HG02938 (cell line): Measurements from ENCODE around the gene DNAJB2.

Experiments used
- ATAC-seq: cut with Tn5 transposase; IDR thresholded peaks from one replicate; pipeline ENCODE4 v1.9.1; 2021; ENCODE audit warnings: mild to moderate bottlenecking, moderate library complexity; ENCODE audit not compliant: unreplicated experiment

The DNAJB2 gene

DNA sequence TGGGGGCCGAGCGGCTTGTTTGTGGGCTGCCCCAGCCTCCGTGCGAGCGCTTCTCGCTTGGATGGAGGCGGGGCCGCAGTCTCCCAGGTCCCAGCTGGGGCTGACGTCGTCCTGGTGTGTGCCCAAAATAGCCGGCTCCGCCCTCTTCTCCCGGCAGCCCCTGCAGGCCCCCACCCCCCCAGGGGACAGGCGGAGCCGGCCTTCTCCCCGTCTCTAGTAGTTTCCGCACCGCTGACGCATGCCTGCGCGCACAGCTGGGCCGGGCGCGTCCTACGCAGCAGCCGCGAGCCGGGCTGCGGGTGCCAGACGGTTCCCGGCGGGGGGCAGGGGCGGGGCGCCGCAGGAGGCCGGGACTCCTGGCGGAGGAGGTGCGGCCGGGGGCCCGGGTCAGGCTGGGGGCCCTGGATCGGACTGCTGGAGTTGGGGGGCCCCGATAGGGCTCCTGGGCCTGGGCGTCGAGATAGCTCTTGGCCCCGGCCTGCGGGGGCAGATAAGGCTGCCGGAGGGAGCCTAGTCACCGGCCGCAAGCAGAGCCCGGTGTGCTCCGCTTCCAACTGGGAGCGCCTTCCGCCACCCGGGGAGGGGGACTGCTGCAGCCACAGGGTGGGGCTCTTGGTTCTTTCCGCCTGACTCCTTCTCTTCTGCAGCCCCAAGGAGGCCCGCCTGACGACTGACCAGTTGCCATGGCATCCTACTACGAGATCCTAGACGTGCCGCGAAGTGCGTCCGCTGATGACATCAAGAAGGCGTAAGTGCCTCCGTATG lies at the start of gene DNAJB2:
TSS of gene DNAJB2 (plus strand) at position 216 of the 765 bp plus-strand sequence. CDS start at position 684, 468 bp downstream.
- peak; percentile 83 for ATAC-seq

DNA sequence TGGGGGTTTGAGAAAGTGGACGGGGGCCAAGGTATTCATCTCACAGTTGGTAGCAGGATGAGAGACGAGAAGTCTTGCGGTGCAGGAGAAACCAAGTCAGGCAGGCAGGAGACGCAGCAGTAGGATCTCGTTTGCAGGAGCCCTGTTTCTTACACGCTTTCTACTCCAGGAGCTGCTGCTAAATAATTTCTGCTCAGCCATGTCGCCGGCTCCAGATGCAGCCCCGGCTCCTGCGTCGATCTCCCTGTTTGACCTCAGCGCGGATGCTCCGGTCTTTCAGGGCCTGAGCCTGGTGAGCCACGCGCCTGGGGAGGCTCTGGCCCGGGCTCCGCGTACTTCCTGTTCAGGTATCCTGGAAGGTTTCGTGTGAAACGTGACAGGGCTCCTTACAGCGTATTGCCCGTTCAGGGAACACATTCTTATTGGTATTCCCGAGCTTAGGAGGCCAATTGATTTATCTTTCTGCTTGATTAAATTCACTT lies 49.1 kb upstream of the DNAJB2 start:
- ATAC-seq: peak; percentile 11

DNA sequence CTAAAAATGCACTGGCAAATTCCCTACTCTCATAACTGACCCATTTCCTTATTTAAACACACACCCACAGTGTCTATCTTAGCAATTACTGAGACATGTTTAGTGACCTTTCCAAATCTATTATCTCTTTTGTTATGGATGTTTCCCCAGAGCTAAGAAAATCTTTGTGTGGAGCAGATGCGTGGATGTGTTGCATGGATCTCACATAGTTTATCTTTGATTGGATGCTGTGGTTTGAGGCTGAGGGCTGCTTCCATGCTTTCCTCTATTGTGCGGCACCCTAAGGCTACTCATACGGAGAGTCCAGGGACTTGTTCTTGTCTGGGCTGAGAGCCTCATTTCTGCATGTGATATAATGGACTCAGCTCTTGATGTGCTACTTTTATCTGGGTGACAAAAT lies 44.8 kb upstream of the DNAJB2 start:
- no peak for ATAC-seq

DNA sequence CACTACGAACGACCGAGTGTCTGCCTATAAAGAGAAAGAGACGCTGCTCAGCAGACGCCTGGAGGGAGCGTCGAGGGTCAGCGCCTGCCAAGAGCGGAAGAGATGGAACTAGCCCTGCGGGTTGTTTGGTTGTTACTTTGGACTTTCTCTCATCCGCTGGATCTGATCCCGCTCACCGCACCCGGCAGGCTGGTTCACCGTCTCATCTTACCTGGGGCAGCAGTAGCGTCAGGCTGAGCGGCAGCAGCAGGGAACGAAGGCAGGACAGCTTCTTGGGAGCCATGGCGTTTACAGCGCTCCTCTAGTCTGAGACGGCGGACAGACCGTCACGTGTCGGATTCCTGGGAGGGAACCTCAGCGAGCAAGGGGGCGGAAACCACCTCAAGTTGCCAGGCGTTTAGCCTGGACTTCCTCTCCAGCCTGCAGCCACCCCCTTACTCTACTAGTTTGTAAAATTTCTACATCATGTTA lies 35.8 kb upstream of the DNAJB2 start:
- ATAC-seq: no peak

DNA sequence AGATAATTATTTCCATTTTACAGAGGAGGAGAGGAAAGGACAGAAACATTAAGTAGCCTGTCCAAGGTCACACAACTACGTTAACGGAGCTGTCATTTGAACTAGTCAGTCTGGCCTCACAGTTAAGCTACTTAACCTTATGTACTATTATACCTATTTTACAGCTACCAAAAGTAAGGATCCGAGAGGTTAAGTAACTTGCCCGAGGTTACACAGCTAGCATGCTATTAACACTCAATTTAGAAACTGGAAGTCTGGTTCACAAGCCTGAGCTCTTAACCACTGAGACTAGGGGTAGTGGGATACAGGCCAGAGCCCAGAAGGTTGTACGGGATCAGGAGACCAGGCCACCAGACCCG lies 34.4 kb upstream of the DNAJB2 start:
- ATAC-seq: no peak

DNA sequence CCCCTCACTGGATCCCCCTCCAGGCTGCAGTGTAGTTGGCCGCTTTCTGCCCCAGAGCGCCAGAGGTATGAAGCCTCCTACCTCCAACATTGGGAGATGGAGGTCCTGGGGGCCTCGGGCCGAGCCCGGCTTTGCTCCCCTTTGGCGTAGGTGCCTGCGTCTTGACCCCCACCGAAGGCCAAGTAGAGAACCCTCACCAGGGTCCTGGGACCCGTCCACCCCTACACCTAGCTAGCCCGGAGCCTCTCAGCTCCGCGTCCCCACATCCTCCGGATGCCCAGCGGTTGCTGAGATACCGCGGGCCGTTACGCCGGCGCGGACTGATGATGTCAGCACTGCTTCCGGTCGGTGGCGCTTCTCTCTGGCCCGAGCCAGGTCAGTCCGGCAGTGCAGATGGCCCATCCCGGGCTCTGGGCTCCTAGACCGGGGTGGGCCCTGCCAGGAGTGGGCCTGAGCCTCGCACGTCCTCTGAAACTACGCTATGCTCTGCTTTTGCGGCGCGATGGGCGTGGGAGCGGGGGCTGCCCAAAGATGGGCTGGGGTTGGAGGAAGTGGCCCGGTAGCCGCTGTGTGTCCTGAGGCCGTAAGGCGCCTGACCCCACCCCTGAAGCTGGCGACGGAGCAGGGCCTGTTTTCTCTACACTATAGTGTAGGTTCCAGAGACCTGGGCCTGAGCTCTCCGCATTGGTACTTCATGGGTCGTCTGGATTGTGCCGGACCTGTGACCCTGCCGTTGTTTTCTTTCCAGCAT lies 33.8 kb upstream of the DNAJB2 start, which contains the start of the genes GLB1L and STK16:
TSS of gene GLB1L (minus strand) at position 297 of the 751 bp plus-strand sequence. CDS start 1,871 bp downstream, outside the sequence.
TSS of gene STK16 (plus strand) at position 332 of the 751 bp plus-strand sequence. CDS start 521 bp downstream, outside the sequence.
- peak; percentile 64 for ATAC-seq

DNA sequence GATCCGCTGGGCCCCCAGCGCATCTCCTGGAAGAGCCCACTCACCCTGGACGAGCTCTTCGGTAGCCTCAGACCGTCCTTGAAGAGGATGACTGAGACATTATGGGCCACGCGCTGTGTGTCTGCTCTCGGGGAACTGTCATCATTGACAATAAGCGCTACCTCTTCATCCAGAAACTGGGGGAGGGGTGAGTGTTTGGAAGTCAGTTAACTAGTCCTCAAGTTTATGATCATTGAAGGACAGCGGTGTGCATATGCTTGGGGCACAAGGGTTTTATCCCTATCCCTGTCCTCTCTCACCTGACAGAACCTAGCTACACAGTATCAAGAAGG lies 33.3 kb upstream of the DNAJB2 start:
- no peak for ATAC-seq

DNA sequence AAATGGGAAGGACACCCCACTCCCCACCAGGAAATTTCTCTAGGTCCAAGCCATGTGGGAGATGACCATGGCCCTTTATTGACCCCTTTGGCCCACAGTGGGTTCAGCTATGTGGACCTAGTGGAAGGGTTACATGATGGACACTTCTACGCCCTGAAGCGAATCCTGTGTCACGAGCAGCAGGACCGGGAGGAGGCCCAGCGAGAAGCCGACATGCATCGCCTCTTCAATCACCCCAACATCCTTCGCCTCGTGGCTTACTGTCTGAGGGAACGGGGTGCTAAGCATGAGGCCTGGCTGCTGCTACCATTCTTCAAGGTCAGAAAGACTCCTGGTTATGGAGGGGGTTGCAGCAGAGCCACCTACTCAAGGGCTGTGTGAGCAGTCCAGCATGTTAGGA lies 32.6 kb upstream of the DNAJB2 start:
- ATAC-seq: no peak

DNA sequence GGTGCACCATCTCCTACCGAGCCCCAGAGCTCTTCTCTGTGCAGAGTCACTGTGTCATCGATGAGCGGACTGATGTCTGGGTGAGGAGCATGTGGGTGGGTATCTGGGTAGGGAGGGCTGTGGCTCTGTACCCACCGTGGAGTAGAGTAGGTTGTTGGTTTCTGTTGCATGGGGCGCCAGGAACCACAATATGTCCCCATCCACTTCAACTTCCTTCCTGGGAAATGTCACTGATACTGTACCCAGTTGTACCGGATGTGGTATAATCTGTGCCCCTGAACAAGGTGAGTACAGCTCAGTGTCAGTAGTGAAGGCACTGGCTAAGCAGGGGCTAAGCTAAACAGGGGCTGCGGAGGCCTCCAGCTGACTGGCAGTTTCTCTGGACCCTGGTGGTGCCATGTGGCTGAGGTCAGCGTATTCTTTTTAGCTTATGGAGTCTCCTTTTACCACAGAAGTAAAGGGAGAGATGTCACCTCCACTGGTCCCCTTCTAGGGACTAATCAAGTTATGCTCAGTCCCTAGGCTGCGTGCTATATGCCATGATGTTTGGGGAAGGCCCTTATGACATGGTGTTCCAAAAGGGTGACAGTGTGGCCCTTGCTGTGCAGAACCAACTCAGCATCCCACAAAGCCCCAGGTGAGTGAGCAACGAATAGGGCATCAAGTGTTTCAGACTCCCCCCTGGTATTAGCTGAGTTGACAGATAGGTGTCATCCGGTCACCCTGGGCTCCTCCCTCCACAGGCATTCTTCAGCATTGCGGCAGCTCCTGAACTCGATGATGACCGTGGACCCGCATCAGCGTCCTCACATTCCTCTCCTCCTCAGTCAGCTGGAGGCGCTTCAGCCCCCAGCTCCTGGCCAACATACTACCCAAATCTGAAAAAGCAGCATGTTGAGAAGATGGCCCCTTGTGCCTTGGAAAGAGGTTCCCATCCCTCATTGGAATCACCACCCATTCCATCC lies 31.2 kb upstream of the DNAJB2 start:
- no peak for ATAC-seq

DNA sequence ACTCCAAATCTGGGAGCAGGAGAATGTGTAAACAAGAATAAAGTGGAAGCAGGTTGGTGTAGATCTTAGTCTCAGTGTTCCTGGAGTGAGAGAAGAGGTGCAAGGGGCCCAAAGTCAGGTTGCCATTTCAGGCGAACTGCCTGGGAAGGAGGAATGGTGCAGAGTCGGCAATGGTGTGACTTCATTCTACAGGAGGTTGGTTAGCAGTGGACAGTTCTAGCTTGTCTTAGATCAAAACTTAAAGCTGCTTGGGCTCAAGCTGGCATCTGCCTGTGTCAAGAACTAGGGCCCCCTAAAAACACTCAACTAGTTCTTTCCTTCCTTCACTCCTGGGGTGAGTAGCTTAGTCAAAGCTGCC lies 30.3 kb upstream of the DNAJB2 start:
- no peak for ATAC-seq

DNA sequence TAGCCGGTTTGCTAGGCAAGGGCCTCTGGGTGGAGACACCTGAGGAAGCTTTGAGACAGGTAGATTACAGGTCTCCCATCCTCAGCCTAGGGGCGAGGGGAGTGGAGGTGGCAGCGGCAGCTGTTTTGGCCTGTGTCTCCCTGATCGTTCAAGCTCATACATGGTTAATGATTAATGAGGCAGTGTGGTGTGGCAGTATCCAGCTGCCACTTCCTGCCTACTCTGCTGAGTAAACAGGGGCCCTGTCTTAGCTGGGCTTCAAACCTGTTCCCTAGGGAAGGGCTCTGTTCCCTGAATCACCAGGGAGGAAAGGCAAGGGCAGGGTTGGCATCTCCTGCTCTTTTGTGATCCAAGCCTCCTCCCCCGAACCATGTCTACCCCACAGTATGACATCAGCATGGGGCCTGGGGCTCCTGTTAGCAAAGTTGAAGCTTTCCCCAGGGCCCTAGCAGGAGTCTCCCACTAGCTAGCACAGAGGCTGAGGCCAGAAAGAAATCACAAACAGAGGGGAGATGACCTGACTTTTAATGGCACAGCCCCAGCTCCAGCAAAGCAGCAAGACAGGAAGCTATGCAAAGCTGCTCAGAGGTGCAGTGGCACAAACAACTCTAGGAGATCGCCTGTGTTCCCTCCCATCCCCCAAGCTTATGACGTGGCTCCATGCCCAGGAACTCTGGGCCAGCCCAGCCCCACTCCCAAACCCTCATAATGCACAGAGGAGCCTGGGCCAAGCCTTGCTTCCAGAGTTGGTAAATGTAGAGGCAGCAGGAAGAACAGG lies 29.8 kb upstream of the DNAJB2 start:
- peak; percentile 47 for ATAC-seq

DNA sequence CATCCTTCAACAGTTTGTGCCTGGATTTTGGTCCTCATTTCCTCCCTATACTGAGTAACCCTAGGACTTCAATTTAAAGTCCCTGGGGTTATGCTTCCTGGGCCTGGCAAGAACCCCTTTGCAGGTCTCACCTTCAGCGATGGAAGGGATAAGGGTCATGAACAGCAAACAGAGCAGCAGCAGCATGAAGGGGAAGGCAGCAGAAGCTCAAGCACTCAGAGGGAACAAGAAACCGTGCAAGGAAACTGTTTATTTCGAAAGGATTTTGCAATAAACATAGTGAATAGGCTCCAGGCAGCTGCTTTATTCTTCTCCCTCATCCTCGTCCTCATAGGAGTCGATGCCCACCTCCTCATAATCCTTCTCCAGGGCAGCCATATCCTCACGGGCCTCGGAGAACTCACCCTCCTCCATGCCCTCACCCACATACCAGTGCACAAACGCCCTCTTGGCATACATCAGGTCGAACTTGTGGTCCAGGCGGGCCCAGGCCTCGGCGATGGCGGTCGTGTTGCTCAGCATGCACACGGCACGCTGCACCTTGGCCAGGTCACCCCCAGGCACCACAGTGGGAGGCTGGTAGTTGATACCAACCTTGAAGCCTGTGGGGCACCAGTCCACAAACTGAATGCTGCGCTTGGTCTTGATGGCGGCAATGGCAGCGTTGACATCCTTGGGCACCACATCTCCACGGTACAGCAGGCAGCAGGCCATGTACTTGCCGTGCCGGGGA lies 29.0 kb upstream of the DNAJB2 start:
- ATAC-seq: no peak

DNA sequence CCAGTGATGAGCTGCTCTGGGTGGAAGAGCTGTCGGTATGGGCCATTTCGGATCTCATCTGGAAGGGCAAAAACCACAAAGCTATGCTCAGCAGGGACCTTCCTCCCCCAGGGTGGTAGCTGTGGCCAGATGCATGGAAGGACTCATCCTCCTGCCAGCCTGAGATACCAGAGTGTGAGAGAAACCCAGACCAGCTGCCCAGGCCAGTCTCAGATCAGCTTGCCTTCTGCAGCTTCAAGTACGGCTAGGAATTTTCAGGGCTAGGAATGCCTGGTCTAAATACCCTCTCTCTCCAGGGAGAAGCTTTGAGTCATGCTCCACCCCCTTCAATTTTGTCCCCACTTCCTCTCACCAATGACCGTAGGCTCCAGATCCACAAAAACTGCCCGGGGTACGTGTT lies 27.5 kb upstream of the DNAJB2 start:
- no peak for ATAC-seq

DNA sequence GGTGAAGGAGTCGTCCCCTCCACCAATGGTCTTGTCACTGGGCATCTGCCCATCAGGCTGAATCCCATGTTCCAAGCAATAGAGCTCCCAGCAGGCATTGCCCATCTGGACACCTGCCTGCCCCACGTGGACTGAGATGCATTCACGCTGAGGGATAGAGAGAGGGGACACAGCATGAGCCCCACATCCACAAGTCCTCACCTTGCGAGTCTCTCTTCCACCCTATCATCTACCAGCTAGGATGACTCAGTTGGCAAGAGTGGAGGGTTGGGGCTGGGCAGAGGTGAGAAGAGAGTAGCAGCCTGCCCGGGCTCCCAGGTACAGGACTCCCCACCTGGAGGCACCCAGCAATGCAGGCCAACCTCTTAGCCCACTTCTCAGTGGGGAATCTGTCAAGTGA lies 27.1 kb upstream of the DNAJB2 start:
- no peak for ATAC-seq

DNA sequence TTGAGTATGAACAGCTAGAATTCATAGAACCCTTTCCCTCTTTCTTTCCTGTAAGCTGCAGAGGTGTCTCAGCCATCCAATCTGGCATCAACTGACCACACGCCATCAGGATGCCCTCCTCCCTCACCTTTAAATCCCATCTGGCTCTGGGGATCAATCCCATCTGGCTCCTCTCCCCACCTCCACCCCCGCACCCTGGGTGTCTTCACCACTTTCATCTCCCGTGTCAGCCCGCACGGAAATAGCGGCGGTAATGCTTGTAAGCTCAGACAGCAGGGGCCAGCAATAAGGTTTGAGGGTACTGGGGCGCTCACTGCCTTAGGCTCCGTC lies 26.6 kb upstream of the DNAJB2 start:
- no peak for ATAC-seq

DNA sequence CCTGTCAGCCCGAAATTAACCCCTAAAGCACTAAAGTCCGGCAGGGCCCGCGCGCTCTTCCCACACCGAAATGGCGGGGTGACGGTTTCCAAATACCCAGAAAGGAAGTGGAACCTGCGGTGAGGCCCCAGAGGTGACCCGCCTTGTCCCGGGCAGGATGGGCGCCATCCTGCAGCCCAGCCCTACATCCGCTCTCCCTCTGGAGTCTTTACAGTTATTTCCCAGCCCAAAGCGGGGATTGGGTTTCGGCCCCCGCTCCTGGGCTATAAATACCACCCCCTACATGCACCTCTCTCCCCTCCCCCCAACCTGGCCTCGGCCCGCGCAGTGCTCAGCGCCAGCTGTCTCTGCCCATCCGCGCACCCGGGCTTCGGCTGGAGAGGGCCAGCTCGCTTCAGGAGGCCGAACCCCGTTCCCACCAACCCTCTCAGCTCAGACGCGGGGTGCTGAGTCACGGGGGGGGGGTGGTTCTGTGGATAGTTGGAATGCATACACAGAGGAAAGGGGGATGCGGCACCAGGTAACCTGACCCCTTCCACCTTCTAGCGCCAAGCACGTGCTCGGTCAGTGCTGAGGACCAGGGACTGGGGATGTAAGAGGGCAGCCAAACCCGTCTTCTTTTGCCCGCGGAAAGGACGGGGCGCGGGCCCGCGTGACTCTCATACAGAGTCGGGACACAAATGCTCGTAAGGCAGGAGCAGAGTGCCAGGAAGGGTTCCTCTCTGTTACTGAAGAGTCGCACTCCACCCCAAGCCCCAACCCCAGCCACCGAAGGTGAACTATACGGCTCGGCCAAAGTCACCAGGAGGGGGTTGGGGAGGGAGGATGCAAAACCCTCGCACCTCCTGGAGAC lies 26.0 kb upstream of the DNAJB2 start, which contains the start of gene TUBA4B:
TSS of gene TUBA4B (plus strand) at position 344 of the 853 bp plus-strand sequence. CDS start at position 509, 165 bp downstream.
- ATAC-seq: peak; percentile 12

DNA sequence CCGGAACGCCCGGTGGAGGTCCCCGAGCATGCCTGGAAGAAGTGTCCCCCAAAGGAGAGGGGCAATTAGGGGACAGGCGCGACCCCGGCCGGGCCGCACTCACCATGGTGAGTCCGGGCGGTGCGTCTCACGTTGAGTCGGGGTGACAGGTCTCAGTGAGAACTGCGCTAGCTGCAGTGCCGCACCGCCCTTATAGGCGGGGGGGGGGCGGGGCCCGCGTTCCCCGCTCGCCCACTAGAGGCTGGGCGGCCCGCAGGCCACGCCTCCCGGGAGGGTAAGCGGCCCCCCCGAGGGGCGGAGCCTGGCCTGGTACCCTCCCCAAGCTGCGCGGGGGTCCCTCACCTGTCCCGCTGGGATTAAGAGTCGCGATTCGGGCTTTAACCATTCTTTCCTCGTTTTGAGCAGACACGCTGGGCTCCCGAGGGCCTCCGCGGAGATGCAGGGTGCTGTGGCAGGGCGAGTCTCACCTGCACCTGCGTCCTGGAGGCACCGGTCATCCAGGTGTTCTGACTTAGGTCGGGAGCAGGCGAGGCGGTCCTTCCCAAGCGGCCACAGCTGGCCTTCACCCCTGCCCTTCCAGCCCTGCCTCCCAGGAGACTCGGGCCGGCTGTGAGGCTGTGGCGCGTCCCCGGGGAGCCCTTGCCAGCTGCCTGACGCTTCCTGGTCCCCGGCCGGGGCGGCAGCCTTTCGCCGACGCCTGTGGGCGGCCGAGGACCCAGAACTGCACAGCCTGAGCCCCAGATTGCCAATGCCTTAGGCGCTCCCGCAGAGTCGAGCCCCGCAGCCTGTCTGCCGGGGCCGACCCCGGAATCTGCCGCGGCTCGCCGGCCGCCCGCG lies 25.2 kb upstream of the DNAJB2 start, which contains the start of gene TUBA4A:
TSS of gene TUBA4A (minus strand) at position 166 of the 837 bp plus-strand sequence. CDS start at position 106, 60 bp downstream.
- ATAC-seq: peak; percentile 46
